Ovary (tissue), 3 donors: ENCODE results near the gene GLT8D1.

Experiments
- EP300 ChIP-seq: sonication (generic); formaldehyde crosslinking; IDR thresholded peaks from one replicate; pipeline ENCODE4 v1.6.1; 2017; ENCODE audit warnings: antibody characterized with exemption
- POLR2A ChIP-seq: fragments of 450-650 bp; IDR thresholded peaks from one replicate; pipeline ENCODE4 v1.6.1; 2017; ENCODE audit warnings: antibody characterized with exemption, mild to moderate bottlenecking, moderate library complexity
- TF ChIP-seq, protein P1 (sequence below), 3 donors: fragments of 450-650 bp in 2 of 3; fragments of 200-600 bp in 1 of 3; IDR thresholded peaks; one replicate each; pipeline versions ENCODE4 v1.5.1 to v1.8.0; 2016 to 2022; ENCODE audit warnings: antibody characterized with exemption in 3 of 3, mild to moderate bottlenecking in 1 of 3
- donor health status: DM: no; HTN: no; CAD: no.

- TF ChIP-seq, protein P1, sequence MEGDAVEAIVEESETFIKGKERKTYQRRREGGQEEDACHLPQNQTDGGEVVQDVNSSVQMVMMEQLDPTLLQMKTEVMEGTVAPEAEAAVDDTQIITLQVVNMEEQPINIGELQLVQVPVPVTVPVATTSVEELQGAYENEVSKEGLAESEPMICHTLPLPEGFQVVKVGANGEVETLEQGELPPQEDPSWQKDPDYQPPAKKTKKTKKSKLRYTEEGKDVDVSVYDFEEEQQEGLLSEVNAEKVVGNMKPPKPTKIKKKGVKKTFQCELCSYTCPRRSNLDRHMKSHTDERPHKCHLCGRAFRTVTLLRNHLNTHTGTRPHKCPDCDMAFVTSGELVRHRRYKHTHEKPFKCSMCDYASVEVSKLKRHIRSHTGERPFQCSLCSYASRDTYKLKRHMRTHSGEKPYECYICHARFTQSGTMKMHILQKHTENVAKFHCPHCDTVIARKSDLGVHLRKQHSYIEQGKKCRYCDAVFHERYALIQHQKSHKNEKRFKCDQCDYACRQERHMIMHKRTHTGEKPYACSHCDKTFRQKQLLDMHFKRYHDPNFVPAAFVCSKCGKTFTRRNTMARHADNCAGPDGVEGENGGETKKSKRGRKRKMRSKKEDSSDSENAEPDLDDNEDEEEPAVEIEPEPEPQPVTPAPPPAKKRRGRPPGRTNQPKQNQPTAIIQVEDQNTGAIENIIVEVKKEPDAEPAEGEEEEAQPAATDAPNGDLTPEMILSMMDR (IDR thresholded peaks at IDR 0.05): no peak
- TF ChIP-seq POLR2A (no peak), EP300 (no peak)
These were observed 228 bp downstream of the GLT8D1 start for GRCh38 chr3:52705438-52705687.
